Caco-2 (cell line): ENCODE data around the gene PLEKHS1. TPM values are rescaled to one million over a fixed set of nuclear protein-coding genes. Genes with fewer than 3 reads are reported as not detected.

ENCODE experiments used
- BruUV-seq: library from RNA; stranded (reverse); fragments of 400-500 nt; replicated peaks from 2 replicates; lab custom pipeline; 2021; lab: Mats Ljungman, UMichigan
- CTCF ChIA-PET: fragments of 300-600 bp; sonication (Branson Sonifier 250); formaldehyde crosslinking; loops from one replicate; lab custom pipeline; 2022; ENCODE audit warnings: antibody characterized with exemption; lab: Charles Lee
- POLR2A ChIA-PET: fragments of 300-600 bp; sonication (Branson Sonifier 250); formaldehyde crosslinking; loops from one replicate; lab custom pipeline; 2022; ENCODE audit warnings: antibody characterized with exemption; lab: Charles Lee
- DNase-seq, 2 experiments: peaks; one replicate each; pipeline versions ENCODE4 v3.0.0 to v3.0.0-alpha.2; 2020 to 2022
- H3K27me3 ChIP-seq: replicated peaks from 2 replicates; pipeline ENCODE4 v1.6.0; 2011; ENCODE audit warnings: low read length; ENCODE audit not compliant: control insufficient read depth, insufficient read depth
- H3K36me3 ChIP-seq: 2 replicates; pipeline ENCODE4 v1.5.1; 2011; ENCODE audit warnings: low read length; ENCODE audit not compliant: control insufficient read depth, insufficient read depth
- H3K4me1 ChIP-seq: fragments of 250-450 bp; sonication (Bioruptor Pico); 2 replicates; pipeline ENCODE4 v1.5.1; 2020; ENCODE audit warnings: mild to moderate bottlenecking
- H3K4me3 ChIP-seq: 2 replicates; pipeline ENCODE4 v1.5.1; 2011; ENCODE audit warnings: low read depth, mild to moderate bottlenecking, control low read depth, low read length
- H3K9me3 ChIP-seq: fragments of 250-450 bp; sonication (Bioruptor Pico); 2 replicates; pipeline ENCODE4 v1.5.1; 2020; ENCODE audit warnings: mild to moderate bottlenecking, moderate library complexity
- H3K27ac Mint-ChIP-seq: one replicate; pipeline ENCODE4 v1.8.0; 2022; ENCODE audit warnings: mixed read lengths; ENCODE audit not compliant: unreplicated experiment
- H3K27me3 Mint-ChIP-seq: one replicate; pipeline ENCODE4 v1.8.0; 2022; ENCODE audit warnings: mixed read lengths; ENCODE audit not compliant: insufficient read depth, unreplicated experiment
- H3K36me3 Mint-ChIP-seq: one replicate; pipeline ENCODE4 v1.8.0; 2022; ENCODE audit warnings: mild to moderate bottlenecking, mixed read lengths; ENCODE audit not compliant: insufficient read depth, unreplicated experiment
- H3K4me1 Mint-ChIP-seq: one replicate; pipeline ENCODE4 v1.8.0; 2022; ENCODE audit warnings: low read depth, mixed read lengths; ENCODE audit not compliant: unreplicated experiment
- H3K4me3 Mint-ChIP-seq: one replicate; pipeline ENCODE4 v1.8.0; 2022; ENCODE audit warnings: mild to moderate bottlenecking, moderate library complexity, mixed read lengths; ENCODE audit not compliant: unreplicated experiment
- H3K9me3 Mint-ChIP-seq: one replicate; pipeline ENCODE4 v1.8.0; 2022; ENCODE audit warnings: mixed read lengths; ENCODE audit not compliant: unreplicated experiment
- CTCF ChIP-seq, 2 experiments: fragments of 200-600 bp in 1 of 2; IDR thresholded peaks; 1 replicate in 1 of 2; 2 replicates in 1 of 2; pipeline versions ENCODE4 v1.5.1 to v1.8.0; 2011 to 2022; ENCODE audit warnings: antibody characterized with exemption in 1 of 2, control low read depth in 1 of 2, inconsistent platforms in 1 of 2, low read depth in 1 of 2, low read length in 1 of 2, mild to moderate bottlenecking in 1 of 2, moderate library complexity in 1 of 2; ENCODE audit not compliant: insufficient read depth in 1 of 2, severe bottlenecking in 1 of 2, unreplicated experiment in 1 of 2
- intact Hi-C: fragments of 100-400 bp; cut with micrococcal nuclease; formaldehyde crosslinking; loops from one replicate; pipeline ENCODE4 v1.10.0; 2022; ENCODE audit not compliant: unreplicated experiment
- total RNA-seq: library from RNA; stranded (reverse); gene quantifications from 2 replicates; pipeline ENCODE4 v1.2.3, GENCODE V29; 2022

Gene PLEKHS1
- total RNA-seq, 1 experiment from 2014 or later: not detected

GRCh38 chr10:113720386-113720785 lies 31.1 kb upstream of the PLEKHS1 start:
- Mint-ChIP-seq H3K9me3 (no peaks in the 10 kb centered on the region), H3K27me3 (no peaks in the 10 kb centered on the region), H3K4me1 (no peaks in the 10 kb centered on the region), H3K36me3 (peaks cover 12% of the 10 kb centered on the region), H3K27ac (no peak overlapping the region), H3K4me3 (no peak overlapping the region)
- Histone ChIP-seq H3K4me3 (no peak overlapping the region), H3K9me3 (no peaks in the 10 kb centered on the region), H3K4me1 (no peaks in the 10 kb centered on the region), H3K27me3 (no peaks in the 10 kb centered on the region), H3K36me3 (no peaks in the 10 kb centered on the region)
- ChIA-PET CTCF (no interaction called here), POLR2A (no interaction called here)
- no peak for DNase-seq
- BruUV-seq: no TSS peak
- intact Hi-C loops: no loop called here
- no peak for TF ChIP-seq CTCF (IDR thresholded peaks at IDR 0.05; ENCODE audit: insufficient read depth in 1 of 2, low read depth in 1 of 2, low read length in 1 of 2, severe bottlenecking in 1 of 2, unreplicated experiment in 1 of 2)

DNA sequence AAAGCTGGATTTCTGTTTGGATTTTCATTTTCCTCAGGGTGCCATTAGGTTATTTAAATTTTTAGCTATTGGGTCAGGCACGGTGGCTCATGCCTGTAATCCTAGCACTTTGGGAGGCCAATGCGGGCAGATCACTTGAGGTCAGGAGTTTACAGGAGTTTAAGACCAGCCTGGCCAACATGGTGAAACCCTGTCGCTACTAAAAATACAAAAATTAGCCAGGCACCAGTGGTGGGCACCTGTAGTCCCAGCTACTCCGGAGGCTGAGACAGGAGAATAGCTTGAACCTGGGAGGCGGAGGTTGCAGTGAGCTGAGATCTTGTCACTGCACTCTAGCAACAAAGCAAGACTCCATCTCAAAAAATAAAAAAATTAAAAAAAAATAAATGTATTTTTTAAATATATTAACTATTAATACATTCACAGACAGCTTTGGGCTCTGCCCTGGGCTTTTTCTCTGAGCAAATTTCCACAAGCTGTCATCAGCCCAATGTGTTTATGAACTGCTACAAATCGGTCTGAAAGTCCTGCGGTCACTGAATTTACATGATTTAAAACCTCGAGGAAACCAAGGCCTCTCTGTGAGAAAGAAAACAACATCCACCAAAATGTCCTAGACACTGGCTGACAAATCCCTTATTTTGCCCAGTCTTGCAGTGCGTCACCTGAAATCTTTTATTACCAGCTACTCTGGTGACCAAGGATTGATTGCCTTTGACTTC lies 19.2 kb upstream of the PLEKHS1 start:
- ChIA-PET POLR2A (no interaction called here), CTCF (interaction anchor here (0.6 kb wide), 1 partner anchor 140 kb away, joined by 3 read pairs; no protein-coding TSS in a partner anchor)
- no peaks in the 10 kb centered on the region for H3K9me3 ChIP-seq
- Mint-ChIP-seq H3K4me1 (no peaks in the 10 kb centered on the region), H3K27me3 (no peaks in the 10 kb centered on the region), H3K4me3 (no peak overlapping the region), H3K27ac (no peak overlapping the region), H3K36me3 (peaks cover 19% of the 10 kb centered on the region), H3K9me3 (peaks cover 14% of the 10 kb centered on the region)
- no peaks in the 10 kb centered on the region; the same call in 1 of the 2 replicates for H3K36me3 ChIP-seq
- no TSS peak for BruUV-seq
- no peak for DNase-seq
- H3K4me3 ChIP-seq: no peak overlapping the region
- TF ChIP-seq CTCF (IDR thresholded peaks at IDR 0.05; ENCODE audit: insufficient read depth in 1 of 2, low read depth in 1 of 2, low read length in 1 of 2, severe bottlenecking in 1 of 2, unreplicated experiment in 1 of 2): no peak
- intact Hi-C loops: no loop called here
- peaks cover 9% of the 10 kb centered on the region for H3K4me1 ChIP-seq
- no peaks in the 10 kb centered on the region for H3K27me3 ChIP-seq

- Histone ChIP-seq H3K9me3 (no peaks in the 10 kb centered on the region), H3K36me3 (no peaks in the 10 kb centered on the region; the same call in 1 of the 2 replicates), H3K27me3 (no peaks in the 10 kb centered on the region), H3K4me3 (no peak overlapping the region), H3K4me1 (peaks cover 9% of the 10 kb centered on the region)
- Mint-ChIP-seq H3K27me3 (no peaks in the 10 kb centered on the region), H3K27ac (no peak overlapping the region), H3K36me3 (peaks cover 15% of the 10 kb centered on the region), H3K4me3 (no peak overlapping the region), H3K4me1 (no peaks in the 10 kb centered on the region), H3K9me3 (peaks cover 10% of the 10 kb centered on the region)
- no peak for TF ChIP-seq CTCF (IDR thresholded peaks at IDR 0.05; ENCODE audit: insufficient read depth in 1 of 2, low read depth in 1 of 2, low read length in 1 of 2, severe bottlenecking in 1 of 2, unreplicated experiment in 1 of 2)
- POLR2A ChIA-PET: no interaction called here
- no TSS peak for BruUV-seq
- CTCF ChIA-PET: interaction anchor here (0.6 kb wide), 1 partner anchor 139 kb away, joined by 3 read pairs; no protein-coding TSS in a partner anchor
- no peak for DNase-seq
- intact Hi-C loops: no loop called here
These were observed 18.5 kb upstream of the PLEKHS1 start for GRCh38 chr10:113732966-113733365.
